Measurements from ENCODE around the gene HAUS1.

HAUS1 gene

GRCh38 chr18:46071653-46072375, 32.4 kb upstream of the HAUS1 start, which contains the start of gene PSTPIP2:
PSTPIP2 (minus strand) TSS chr18:46072260; CDS start chr18:46072188, 72 bp downstream.
- ChIA-PET CTCF (interaction anchor here (1.0 to 4.1 kb wide), 15 partner anchors 11 to 147 kb away, joined by 3 to 27 read pairs (median 8); no protein-coding TSS in a partner anchor), POLR2A (interaction anchor here (0.6 to 0.7 kb wide), 2 partner anchors 10 to 134 kb away, joined by 3 read pairs; no protein-coding TSS in a partner anchor)
- WGBS (ENCODE audit: insufficient coverage): under 1% methylated on average over 71 of the region's 75 CpGs
- Histone ChIP-seq H3K4me3 (ENCODE audit: control insufficient read depth in 1 of 7, extremely low read depth in 1 of 7, insufficient read depth in 4 of 7, low read depth in 2 of 7, low read length in 6 of 7) (peak within 1 kb of the TSS; percentile 75 to 92 (median 81)), H3K27me3 (replicated peaks in 2 of 5; ENCODE audit: control insufficient read depth in 4 of 5, insufficient read depth in 5 of 5, low read length in 4 of 5) (no peaks in the 10 kb centered on the region), H3K36me3 (ENCODE audit: control insufficient read depth in 4 of 4, insufficient read depth in 4 of 4, low read length in 3 of 4) (peaks cover 0 to 6% (median 0%) of the 10 kb centered on the region in 4 experiments), H3K27ac (ENCODE audit: insufficient read depth in 1 of 2, low read depth in 1 of 2, low read length in 2 of 2, poor library complexity in 1 of 2, severe bottlenecking in 2 of 2) (peak within 1 kb of the TSS; percentile 46 to 68), H3K4me1 (ENCODE audit: control extremely low read depth in 1 of 4, control insufficient read depth in 4 of 4, insufficient read depth in 4 of 4, low read length in 3 of 4) (peaks cover 2 to 41% (median 33%) of the 10 kb centered on the region in 4 experiments), H3K9me3 (ENCODE audit: control extremely low read depth in 1 of 5, control insufficient read depth in 4 of 5, insufficient read depth in 2 of 5, low read depth in 1 of 5, low read length in 4 of 5) (no peaks in the 10 kb centered on the region)
- DNase-seq: peak; percentile 62 to 86 (median 81)

- Histone ChIP-seq H3K4me1 (ENCODE audit: control extremely low read depth in 1 of 4, control insufficient read depth in 4 of 4, insufficient read depth in 4 of 4, low read length in 3 of 4) (peaks cover 2 to 41% (median 33%) of the 10 kb centered on the region in 4 experiments), H3K27me3 (replicated peaks in 2 of 5; ENCODE audit: control insufficient read depth in 4 of 5, insufficient read depth in 5 of 5, low read length in 4 of 5) (no peaks in the 10 kb centered on the region), H3K27ac (ENCODE audit: insufficient read depth in 1 of 2, low read depth in 1 of 2, low read length in 2 of 2, poor library complexity in 1 of 2, severe bottlenecking in 2 of 2) (peak overlapping the region in 1 of 2 experiments; percentile 68), H3K9me3 (ENCODE audit: control extremely low read depth in 1 of 5, control insufficient read depth in 4 of 5, insufficient read depth in 2 of 5, low read depth in 1 of 5, low read length in 4 of 5) (no peaks in the 10 kb centered on the region), H3K4me3 (ENCODE audit: control insufficient read depth in 1 of 7, extremely low read depth in 1 of 7, insufficient read depth in 4 of 7, low read depth in 2 of 7, low read length in 6 of 7) (peak overlapping the region; percentile 75 to 92 (median 81)), H3K36me3 (ENCODE audit: control insufficient read depth in 4 of 4, insufficient read depth in 4 of 4, low read length in 3 of 4) (peaks cover 0 to 9% (median under 1%) of the 10 kb centered on the region in 4 experiments)
- WGBS (ENCODE audit: insufficient coverage): 31% methylated on average over 23 of the region's 25 CpGs
- POLR2A ChIA-PET: no interaction called here
- CTCF ChIA-PET: interaction anchor here (0.6 to 4.1 kb wide), 31 partner anchors 10 to 408 kb away, joined by 3 to 27 read pairs (median 7); partner anchors contain the start of gene ATP5F1A
- no peak for DNase-seq
These were observed 31.8 kb upstream of the HAUS1 start for GRCh38 chr18:46072376-46072867.

- ChIA-PET CTCF (interaction anchor here (0.6 to 4.1 kb wide), 48 partner anchors 9 to 409 kb away, joined by 3 to 27 read pairs (median 5); partner anchors contain the start of gene ATP5F1A), POLR2A (interaction anchor here (0.6 kb wide), 1 partner anchor 12 kb away, joined by 4 read pairs; no protein-coding TSS in a partner anchor)
- 100% methylated on average over 3 of the region's 3 CpGs for WGBS (ENCODE audit: insufficient coverage)
- Histone ChIP-seq H3K4me3 (ENCODE audit: control insufficient read depth in 1 of 7, extremely low read depth in 1 of 7, insufficient read depth in 4 of 7, low read depth in 2 of 7, low read length in 6 of 7) (no peak overlapping the region), H3K36me3 (ENCODE audit: control insufficient read depth in 4 of 4, insufficient read depth in 4 of 4, low read length in 3 of 4) (peaks cover 0 to 14% (median 1%) of the 10 kb centered on the region in 4 experiments), H3K27ac (ENCODE audit: insufficient read depth in 1 of 2, low read depth in 1 of 2, low read length in 2 of 2, poor library complexity in 1 of 2, severe bottlenecking in 2 of 2) (no peak overlapping the region), H3K9me3 (ENCODE audit: control extremely low read depth in 1 of 5, control insufficient read depth in 4 of 5, insufficient read depth in 2 of 5, low read depth in 1 of 5, low read length in 4 of 5) (no peaks in the 10 kb centered on the region), H3K27me3 (replicated peaks in 2 of 5; ENCODE audit: control insufficient read depth in 4 of 5, insufficient read depth in 5 of 5, low read length in 4 of 5) (no peaks in the 10 kb centered on the region), H3K4me1 (ENCODE audit: control extremely low read depth in 1 of 4, control insufficient read depth in 4 of 4, insufficient read depth in 4 of 4, low read length in 3 of 4) (peaks cover 2 to 41% (median 33%) of the 10 kb centered on the region in 4 experiments)
- no peak for DNase-seq
These were observed 31.2 kb upstream of the HAUS1 start for GRCh38 chr18:46072959-46073358.

- WGBS (ENCODE audit: insufficient coverage): 26% methylated on average over 6 of the region's 9 CpGs
- DNase-seq: peak; percentile 75 to 84 (median 77)
- H3K4me1 ChIP-seq (ENCODE audit: control extremely low read depth in 1 of 4, control insufficient read depth in 4 of 4, insufficient read depth in 4 of 4, low read length in 3 of 4): peaks cover 2 to 41% (median 33%) of the 10 kb centered on the region in 4 experiments
- H3K27ac ChIP-seq (ENCODE audit: insufficient read depth in 1 of 2, low read depth in 1 of 2, low read length in 2 of 2, poor library complexity in 1 of 2, severe bottlenecking in 2 of 2): no peak overlapping the region
- CTCF ChIA-PET: interaction anchor here (0.7 to 4.1 kb wide), 55 partner anchors 8 to 409 kb away, joined by 3 to 27 read pairs (median 5); partner anchors contain the start of gene ATP5F1A
- peak overlapping the region in 2 of 7 experiments; percentile 1 to 31 for H3K4me3 ChIP-seq (ENCODE audit: control insufficient read depth in 1 of 7, extremely low read depth in 1 of 7, insufficient read depth in 4 of 7, low read depth in 2 of 7, low read length in 6 of 7)
- no peaks in the 10 kb centered on the region for H3K9me3 ChIP-seq (ENCODE audit: control extremely low read depth in 1 of 5, control insufficient read depth in 4 of 5, insufficient read depth in 2 of 5, low read depth in 1 of 5, low read length in 4 of 5)
- no peaks in the 10 kb centered on the region for H3K27me3 ChIP-seq (replicated peaks in 2 of 5; ENCODE audit: control insufficient read depth in 4 of 5, insufficient read depth in 5 of 5, low read length in 4 of 5)
- POLR2A ChIA-PET: interaction anchor here (0.6 to 1.0 kb wide), 2 partner anchors 12 to 132 kb away, joined by 3 to 4 read pairs; no protein-coding TSS in a partner anchor
- peaks cover 0 to 13% (median 1%) of the 10 kb centered on the region in 4 experiments for H3K36me3 ChIP-seq (ENCODE audit: control insufficient read depth in 4 of 4, insufficient read depth in 4 of 4, low read length in 3 of 4)
These were observed 30.5 kb upstream of the HAUS1 start for GRCh38 chr18:46073474-46074331.

GRCh38 chr18:46079336-46079735, 24.8 kb upstream of the HAUS1 start:
- Histone ChIP-seq H3K27me3 (replicated peaks in 2 of 5; ENCODE audit: control insufficient read depth in 4 of 5, insufficient read depth in 5 of 5, low read length in 4 of 5) (no peaks in the 10 kb centered on the region), H3K27ac (ENCODE audit: insufficient read depth in 1 of 2, low read depth in 1 of 2, low read length in 2 of 2, poor library complexity in 1 of 2, severe bottlenecking in 2 of 2) (no peak overlapping the region), H3K9me3 (ENCODE audit: control extremely low read depth in 1 of 5, control insufficient read depth in 4 of 5, insufficient read depth in 2 of 5, low read depth in 1 of 5, low read length in 4 of 5) (no peaks in the 10 kb centered on the region), H3K36me3 (ENCODE audit: control insufficient read depth in 4 of 4, insufficient read depth in 4 of 4, low read length in 3 of 4) (peaks cover 2 to 47% (median 31%) of the 10 kb centered on the region in 4 experiments), H3K4me3 (ENCODE audit: control insufficient read depth in 1 of 7, extremely low read depth in 1 of 7, insufficient read depth in 4 of 7, low read depth in 2 of 7, low read length in 6 of 7) (no peak overlapping the region), H3K4me1 (ENCODE audit: control extremely low read depth in 1 of 4, control insufficient read depth in 4 of 4, insufficient read depth in 4 of 4, low read length in 3 of 4) (no peaks in the 10 kb centered on the region)
- ChIA-PET CTCF (interaction anchor here (1.0 to 1.3 kb wide), 2 partner anchors 13 to 134 kb away, joined by 3 read pairs; no protein-coding TSS in a partner anchor), POLR2A (no interaction called here)
- DNase-seq: no peak

- peaks cover 4 to 55% (median 36%) of the 10 kb centered on the region in 4 experiments for H3K36me3 ChIP-seq (ENCODE audit: control insufficient read depth in 4 of 4, insufficient read depth in 4 of 4, low read length in 3 of 4)
- H3K4me1 ChIP-seq (ENCODE audit: control extremely low read depth in 1 of 4, control insufficient read depth in 4 of 4, insufficient read depth in 4 of 4, low read length in 3 of 4): no peaks in the 10 kb centered on the region
- H3K9me3 ChIP-seq (ENCODE audit: control extremely low read depth in 1 of 5, control insufficient read depth in 4 of 5, insufficient read depth in 2 of 5, low read depth in 1 of 5, low read length in 4 of 5): no peaks in the 10 kb centered on the region
- no CpG with 5 or more reads among the region's 1 CpG for WGBS (ENCODE audit: insufficient coverage)
- ChIA-PET POLR2A (no interaction called here), CTCF (interaction anchor here (0.8 to 1.3 kb wide), 3 partner anchors 12 to 135 kb away, joined by 3 to 6 read pairs (median 4); no protein-coding TSS in a partner anchor)
- no peak overlapping the region for H3K27ac ChIP-seq (ENCODE audit: insufficient read depth in 1 of 2, low read depth in 1 of 2, low read length in 2 of 2, poor library complexity in 1 of 2, severe bottlenecking in 2 of 2)
- DNase-seq: no peak
- H3K4me3 ChIP-seq (ENCODE audit: control insufficient read depth in 1 of 7, extremely low read depth in 1 of 7, insufficient read depth in 4 of 7, low read depth in 2 of 7, low read length in 6 of 7): no peak overlapping the region
- no peaks in the 10 kb centered on the region for H3K27me3 ChIP-seq (replicated peaks in 2 of 5; ENCODE audit: control insufficient read depth in 4 of 5, insufficient read depth in 5 of 5, low read length in 4 of 5)
These were observed 24.0 kb upstream of the HAUS1 start for GRCh38 chr18:46080156-46080555.

All from common myeloid progenitor, CD34-positive (primary cell).